K562 (cell line): ENCODE data around the gene VARS1. TPM values are rescaled to one million over a fixed set of nuclear protein-coding genes. Genes with fewer than 3 reads are reported as not detected.

ENCODE experiments used
- ATAC-seq: fragments of 200-7000 bp; cut with Tn5 transposase; 3 replicates; pipeline ENCODE4 v1.9.1; 2020; ENCODE audit warnings: moderate library complexity
- BruUV-seq: library from RNA; stranded (reverse); fragments of 400-500 nt; replicated peaks from 2 replicates; lab custom pipeline; 2021; lab: Mats Ljungman, UMichigan
- CTCF ChIA-PET: fragments of 300-600 bp; formaldehyde crosslinking; extraction: SDS; loops from one replicate; lab custom pipeline; 2021; ENCODE audit warnings: low intra/inter-chr PET ratio; lab: Yijun Ruan, JAX
- POLR2A ChIA-PET: fragments of 300-600, 350-650 bp; sonication (Branson Sonifier 250); formaldehyde crosslinking; extraction: SDS; loops from one replicate; lab custom pipeline; 2021; ENCODE audit warnings: antibody characterized with exemption, inconsistent platforms; lab: Yijun Ruan, JAX
- DNase-seq, 4 experiments: peaks; one replicate each; pipeline versions ENCODE4 v3.0.0 to v3.0.0-alpha.2; 2011 to 2018; ENCODE audit warnings: low spot score in 3 of 4, mixed read lengths in 3 of 4; ENCODE audit errors: extremely low read depth in 1 of 4
- FAIRE-seq: peaks from 2 replicates; lab custom pipeline; 2011; peaks lifted over from hg19 to GRCh38; lab: Jason Lieb, UNC
- H2AFZ ChIP-seq: 2 replicates; pipeline ENCODE4 v1.6.0; 2011; ENCODE audit warnings: low read depth, low read length, control low read depth, inconsistent platforms
- H3K27ac ChIP-seq: fragments of 200-600 bp; 3 replicates; pipeline ENCODE4 v1.8.0; 2011; ENCODE audit warnings: low read depth, mild to moderate bottlenecking, control low read depth, inconsistent platforms, low read length, moderate library complexity, mixed read lengths; ENCODE audit errors: extremely low read depth
- H3K27me3 ChIP-seq, 2 experiments: fragments of 300-600 bp in 1 of 2; 2 replicates in 1 of 2; 3 replicates in 1 of 2; pipeline versions ENCODE4 v1.6.0 to v1.8.0; 2011; ENCODE audit warnings: inconsistent platforms in 2 of 2, low read length in 2 of 2, mild to moderate bottlenecking in 1 of 2, mixed read lengths in 1 of 2, moderate library complexity in 1 of 2; ENCODE audit not compliant: control insufficient read depth in 2 of 2, insufficient read depth in 2 of 2
- H3K36me3 ChIP-seq: fragments of 300-600 bp; 3 replicates; pipeline ENCODE4 v1.8.0; 2011; ENCODE audit warnings: mild to moderate bottlenecking, low read length, inconsistent platforms; ENCODE audit not compliant: control insufficient read depth, insufficient read depth
- H3K4me1 ChIP-seq, 2 experiments: fragments of 200-600 bp in 1 of 2; replicated peaks in 1 of 2; 2 replicates in 1 of 2; 3 replicates in 1 of 2; pipeline versions ENCODE4 v1.5.1 to v1.8.0; 2011; ENCODE audit warnings: inconsistent platforms in 2 of 2, low read length in 2 of 2, mild to moderate bottlenecking in 1 of 2, mixed read lengths in 1 of 2, moderate library complexity in 1 of 2; ENCODE audit not compliant: control insufficient read depth in 2 of 2, insufficient read depth in 2 of 2
- H3K4me2 ChIP-seq: 2 replicates; pipeline ENCODE4 v1.6.1; 2011; ENCODE audit warnings: low read length, control low read depth, inconsistent platforms, mixed read lengths; ENCODE audit not compliant: insufficient read depth
- H3K4me3 ChIP-seq: fragments of 200-600 bp; sonication (generic), shearing (Covaris generic); 2 replicates; pipeline ENCODE4 v1.5.1; 2016; ENCODE audit warnings: control low read depth, inconsistent platforms
- H3K79me2 ChIP-seq: fragments of 200-600 bp; 3 replicates; pipeline ENCODE4 v1.8.0; 2011; ENCODE audit warnings: low read length, inconsistent platforms; ENCODE audit not compliant: control insufficient read depth, insufficient read depth
- H3K9ac ChIP-seq, 2 experiments: 2 replicates each; pipeline versions ENCODE4 v1.6.0 to v1.6.1; 2011; ENCODE audit warnings: low read depth in 2 of 2, low read length in 2 of 2, control low read depth in 1 of 2, inconsistent platforms in 1 of 2, mild to moderate bottlenecking in 1 of 2, mixed read lengths in 1 of 2; ENCODE audit not compliant: insufficient read depth in 1 of 2
- H3K9me1 ChIP-seq: one replicate; pipeline ENCODE4 v1.6.0; 2011; ENCODE audit warnings: inconsistent platforms, mild to moderate bottlenecking, low read length, moderate library complexity; ENCODE audit not compliant: control insufficient read depth, insufficient read depth
- H3K9me3 ChIP-seq: replicated peaks from 2 replicates; pipeline ENCODE4 v1.5.1; 2011; ENCODE audit warnings: low read depth, low read length, inconsistent platforms; ENCODE audit not compliant: control insufficient read depth, insufficient read depth
- H4K20me1 ChIP-seq: replicated peaks from 2 replicates; pipeline ENCODE4 v1.6.1; 2011; ENCODE audit warnings: low read length, inconsistent platforms, mixed read lengths; ENCODE audit not compliant: control insufficient read depth, insufficient read depth
- ETV1 ChIP-seq: fragments of 450-650 bp; conservative IDR thresholded peaks from 2 replicates; pipeline ENCODE4 v1.6.1; 2016; ENCODE audit warnings: missing genetic modification characterization, control low read depth, low read depth, missing compliant biosample characterization
- MBD2 ChIP-seq: sonication (generic); IDR thresholded peaks from 2 replicates; pipeline ENCODE4 v1.6.1; 2016; ENCODE audit warnings: low read depth, borderline replicate concordance
- NEUROD1 ChIP-seq: fragments of 150-350 bp; IDR thresholded peaks from 2 replicates; pipeline ENCODE4 v1.6.1; 2014; ENCODE audit warnings: borderline replicate concordance, low read length, low read depth; ENCODE audit not compliant: partially characterized antibody
- NFRKB ChIP-seq: fragments of 450-650 bp; IDR thresholded peaks from 2 replicates; pipeline ENCODE4 v1.6.1; 2016; ENCODE audit warnings: low read depth
- PURB ChIP-seq: sonication (generic); formaldehyde crosslinking; IDR thresholded peaks from 2 replicates; pipeline ENCODE4 v1.9.0; 2021; ENCODE audit warnings: low read depth, mild to moderate bottlenecking, missing genetic modification reagents
- SAFB ChIP-seq: fragments of 200-400 bp; formaldehyde crosslinking; IDR thresholded peaks from 2 replicates; pipeline ENCODE4 v1.6.1; 2017; ENCODE audit warnings: low read depth, low read length, borderline replicate concordance
- SIRT6 ChIP-seq: IDR thresholded peaks from one replicate; pipeline ENCODE4 v1.6.1; 2012; ENCODE audit warnings: low read depth, mild to moderate bottlenecking, control low read depth, inconsistent platforms, low read length, moderate library complexity
- TAL1 ChIP-seq: fragments of 450-650 bp; IDR thresholded peaks from 2 replicates; pipeline ENCODE4 v1.6.1; 2016; ENCODE audit warnings: mild to moderate bottlenecking
- XRCC5 ChIP-seq: fragments of 200-400 bp; formaldehyde crosslinking; IDR thresholded peaks from 2 replicates; pipeline ENCODE4 v1.6.1; 2017; ENCODE audit warnings: low read depth, mild to moderate bottlenecking, low read length
- ZBTB17 ChIP-seq: fragments of 450-650 bp; formaldehyde crosslinking; IDR thresholded peaks from 2 replicates; pipeline ENCODE4 v1.4.0; 2020; ENCODE audit warnings: mild to moderate bottlenecking
- ZNF184 ChIP-seq: sonication (generic); formaldehyde crosslinking; IDR thresholded peaks from 2 replicates; pipeline ENCODE4 v1.5.0; 2020; ENCODE audit warnings: missing genetic modification reagents
- ZNF431 ChIP-seq: sonication (generic); formaldehyde crosslinking; IDR thresholded peaks from 2 replicates; pipeline ENCODE4 v1.8.0; 2022; ENCODE audit warnings: mild to moderate bottlenecking, missing genetic modification reagents
- ZNF561 ChIP-seq: fragments of 450-650 bp; formaldehyde crosslinking; conservative IDR thresholded peaks from 2 replicates; pipeline ENCODE4 v1.4.0; 2020; ENCODE audit warnings: mild to moderate bottlenecking, moderate library complexity
- WGBS: fragments of 100-300 bp; shearing (Covaris generic); methylation state at CpG from one replicate; pipeline ENCODE4 v1.1.6; 2016; ENCODE audit warnings: low coverage, mixed read lengths; ENCODE audit not compliant: insufficient coverage; ENCODE audit errors: missing lambda C conversion rate; 5-methylcytosine and 5-hydroxymethylcytosine counted together
- in situ Hi-C: fragments of 300-500 bp; cut with MboI; formaldehyde crosslinking; loops from 4 replicates; pipeline ENCODE4 v1.15.0; 2018; ENCODE audit warnings: inconsistent platforms, mixed read lengths
- intact Hi-C: fragments of 100-400 bp; cut with micrococcal nuclease; formaldehyde crosslinking; loops from 2 replicates; pipeline ENCODE4 v1.14.2; 2022
- polyA plus RNA-seq, 8 experiments: library from polyadenylated mRNA; depleted of rRNA in 4 of 8; stranded (reverse) in 5 of 8; unstranded in 3 of 8; fragments of >200 nt; fragmentation: Nextera tagmentation in 2 of 8; fragmentation: Illumina TruSeq in 1 of 8; extraction: Ambion mirVana in 2 of 8; extraction: Trizol in 1 of 8; gene quantifications; 2 replicates each; pipeline versions ENCODE4 v1.2.1 to v1.2.3, GENCODE V29; 2011 to 2014; ENCODE audit warnings: inconsistent platforms in 1 of 8, missing spikeins in 1 of 8
- total RNA-seq, 7 experiments: library from RNA; depleted of rRNA in 6 of 7; stranded (reverse); fragments of >200 nt in 6 of 7; fragmentation: Illumina TruSeq in 2 of 7; extraction: Trizol in 2 of 7; gene quantifications; 2 replicates each; pipeline versions ENCODE4 v1.2.1 to v1.2.3, GENCODE V29; 2011 to 2021; ENCODE audit warnings: low replicate concordance in 1 of 7
- TF ChIP-seq, protein P1 (sequence below): fragments of 250-450 bp; sonication (Bioruptor Pico); IDR thresholded peaks from 2 replicates; pipeline ENCODE4 v1.5.0; 2020; ENCODE audit warnings: mild to moderate bottlenecking
- TF ChIP-seq, protein P2 (sequence below), 2 experiments: fragments of 450-650 bp in 1 of 2; IDR thresholded peaks; 2 replicates each; pipeline ENCODE4 v1.6.1; 2011 to 2017; ENCODE audit warnings: low read depth in 2 of 2, antibody characterized with exemption in 1 of 2, borderline replicate concordance in 1 of 2, low read length in 1 of 2, mild to moderate bottlenecking in 1 of 2, mixed read lengths in 1 of 2; ENCODE audit not compliant: control insufficient read depth in 1 of 2

The VARS1 gene
- total and polyA plus RNA-seq, 9 of the 15 experiments (the other 6 are each of a cell fraction or from before 2014, with no cell fraction given): 2.9 to 488 (median 130) TPM

DNA sequence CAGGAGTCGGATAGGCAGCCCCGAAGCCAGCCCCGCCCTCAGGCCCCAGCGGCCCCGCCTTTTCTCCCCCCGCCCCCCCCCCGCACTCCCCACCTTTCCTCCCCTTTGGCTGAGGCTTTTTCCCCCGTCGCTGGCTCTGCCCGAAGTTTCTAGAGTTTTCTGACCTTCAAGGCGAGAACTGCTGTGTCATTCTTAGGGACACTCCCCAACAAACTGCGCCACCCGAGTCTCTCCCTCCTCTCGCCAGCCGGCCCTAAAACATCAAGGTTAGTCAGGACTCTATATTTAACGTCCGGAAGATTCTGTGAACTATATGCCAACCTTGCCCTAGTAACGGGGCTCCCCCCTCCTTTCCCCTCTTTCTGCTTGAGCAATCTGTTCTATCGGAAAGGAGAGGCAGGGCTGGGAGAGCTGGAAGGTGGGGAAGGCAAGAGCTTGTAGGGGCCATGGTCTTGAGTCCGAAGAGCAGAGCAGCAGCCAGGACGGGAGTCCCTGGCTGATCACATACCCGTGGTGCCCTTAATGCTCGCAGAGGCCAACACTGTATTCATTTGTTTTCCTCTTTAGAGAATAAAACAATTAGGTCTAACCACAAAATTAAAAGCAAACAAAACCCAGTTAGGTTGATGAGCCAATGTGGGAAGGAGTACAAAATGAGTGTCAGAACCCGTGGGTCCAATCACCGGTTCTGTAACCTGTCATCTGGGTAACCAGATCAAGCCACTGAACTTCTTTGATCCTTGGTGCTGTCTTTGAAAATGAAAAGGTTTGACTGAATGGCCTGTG, 26.7 kb upstream of the VARS1 start:
- FAIRE-seq (peak; percentile 82), ATAC-seq (peak; percentile 77), DNase-seq (peak; percentile 95 to 100 (median 96))
- Histone ChIP-seq H2AFZ (peak overlapping the region; percentile 90), H3K9ac (peak overlapping the region; percentile 92 to 97), H3K36me3 (peaks cover 23% of the 10 kb centered on the region), H3K9me1 (no peaks in the 10 kb centered on the region), H3K27ac (peak overlapping the region; percentile 99), H4K20me1 (peaks cover 16% of the 10 kb centered on the region), H3K4me3 (peak overlapping the region; percentile 59), H3K4me1 (peaks cover 51 to 58% of the 10 kb centered on the region in 2 experiments), H3K79me2 (peaks cover 66% of the 10 kb centered on the region), H3K27me3 (no peaks in the 10 kb centered on the region), H3K9me3 (no peaks in the 10 kb centered on the region), H3K4me2 (peak overlapping the region; percentile 98)
- BruUV-seq: TSS peak; percentile 44
- ChIA-PET POLR2A (interaction anchor here (0.6 to 6.4 kb wide), 30 partner anchors 8 to 1149 kb away, joined by 3 to 93 read pairs (median 4); partner anchors contain the start of genes BAG6, C6orf47, CLIC1 and CSNK2B), CTCF (no interaction called here)
- in situ Hi-C loops: no loop called here
- under 1% methylated on average over 21 of the region's 25 CpGs for WGBS
- intact Hi-C loops: loop anchor here (10.0 kb wide), 1 partner anchor 353 kb away; the partner anchor contains the start of genes AGPAT1 and RNF5
- TF ChIP-seq NEUROD1: peak; percentile 44
- no peak; the same call in 1 of the 2 replicates for TF ChIP-seq ZBTB17 (CRISPR knock-in tag)
- no peak for TF ChIP-seq ZNF561 (CRISPR knock-in tag)
- peak; percentile 76 for TF ChIP-seq SIRT6
- TF ChIP-seq ZNF184: no peak
- no peak for TF ChIP-seq MBD2
- TF ChIP-seq, protein P1, sequence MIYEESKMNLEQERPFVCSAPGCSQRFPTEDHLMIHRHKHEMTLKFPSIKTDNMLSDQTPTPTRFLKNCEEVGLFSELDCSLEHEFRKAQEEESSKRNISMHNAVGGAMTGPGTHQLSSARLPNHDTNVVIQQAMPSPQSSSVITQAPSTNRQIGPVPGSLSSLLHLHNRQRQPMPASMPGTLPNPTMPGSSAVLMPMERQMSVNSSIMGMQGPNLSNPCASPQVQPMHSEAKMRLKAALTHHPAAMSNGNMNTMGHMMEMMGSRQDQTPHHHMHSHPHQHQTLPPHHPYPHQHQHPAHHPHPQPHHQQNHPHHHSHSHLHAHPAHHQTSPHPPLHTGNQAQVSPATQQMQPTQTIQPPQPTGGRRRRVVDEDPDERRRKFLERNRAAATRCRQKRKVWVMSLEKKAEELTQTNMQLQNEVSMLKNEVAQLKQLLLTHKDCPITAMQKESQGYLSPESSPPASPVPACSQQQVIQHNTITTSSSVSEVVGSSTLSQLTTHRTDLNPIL (CRISPR knock-in tag): peak; percentile 79; the same call in 1 of the 2 replicates
- no peak for TF ChIP-seq XRCC5
- TF ChIP-seq, protein P2, sequence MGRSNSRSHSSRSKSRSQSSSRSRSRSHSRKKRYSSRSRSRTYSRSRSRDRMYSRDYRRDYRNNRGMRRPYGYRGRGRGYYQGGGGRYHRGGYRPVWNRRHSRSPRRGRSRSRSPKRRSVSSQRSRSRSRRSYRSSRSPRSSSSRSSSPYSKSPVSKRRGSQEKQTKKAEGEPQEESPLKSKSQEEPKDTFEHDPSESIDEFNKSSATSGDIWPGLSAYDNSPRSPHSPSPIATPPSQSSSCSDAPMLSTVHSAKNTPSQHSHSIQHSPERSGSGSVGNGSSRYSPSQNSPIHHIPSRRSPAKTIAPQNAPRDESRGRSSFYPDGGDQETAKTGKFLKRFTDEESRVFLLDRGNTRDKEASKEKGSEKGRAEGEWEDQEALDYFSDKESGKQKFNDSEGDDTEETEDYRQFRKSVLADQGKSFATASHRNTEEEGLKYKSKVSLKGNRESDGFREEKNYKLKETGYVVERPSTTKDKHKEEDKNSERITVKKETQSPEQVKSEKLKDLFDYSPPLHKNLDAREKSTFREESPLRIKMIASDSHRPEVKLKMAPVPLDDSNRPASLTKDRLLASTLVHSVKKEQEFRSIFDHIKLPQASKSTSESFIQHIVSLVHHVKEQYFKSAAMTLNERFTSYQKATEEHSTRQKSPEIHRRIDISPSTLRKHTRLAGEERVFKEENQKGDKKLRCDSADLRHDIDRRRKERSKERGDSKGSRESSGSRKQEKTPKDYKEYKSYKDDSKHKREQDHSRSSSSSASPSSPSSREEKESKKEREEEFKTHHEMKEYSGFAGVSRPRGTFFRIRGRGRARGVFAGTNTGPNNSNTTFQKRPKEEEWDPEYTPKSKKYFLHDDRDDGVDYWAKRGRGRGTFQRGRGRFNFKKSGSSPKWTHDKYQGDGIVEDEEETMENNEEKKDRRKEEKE (IDR thresholded peaks at IDR 0.05; ENCODE audit: borderline replicate concordance in 1 of 2, control insufficient read depth in 1 of 2, low read depth in 2 of 2, low read length in 1 of 2): no peak
- TF ChIP-seq ZNF431 (CRISPR knock-in tag): no peak; the same call in 1 of the 2 replicates
- TF ChIP-seq SAFB: no peak
- TF ChIP-seq NFRKB: no peak
- TF ChIP-seq PURB (CRISPR knock-in tag): no peak
- TF ChIP-seq ETV1 (tag): peak; percentile 61; the same call in 1 of the 2 replicates
- no peak for TF ChIP-seq TAL1
